ENCODE data around the gene FYN.

GRCh38 chr6:111780393-111780792 is 92.9 kb downstream of the FYN start:
- no peak for TF ChIP-seq CTCF (tag by site-specific recombination; IDR thresholded peaks at IDR 0.05)
- no peak for TF ChIP-seq ZNF24 (tag by site-specific recombination; IDR thresholded peaks at IDR 0.05)
- TF ChIP-seq ZNF792 (tag by site-specific recombination; IDR thresholded peaks at IDR 0.05): no peak
- no peak for TF ChIP-seq ZNF18 (tag by site-specific recombination; IDR thresholded peaks at IDR 0.05)
- no peak for TF ChIP-seq ZNF138 (tag by site-specific recombination; IDR thresholded peaks at IDR 0.05; ENCODE audit: borderline replicate concordance)
- no peak for TF ChIP-seq ZNF239 (tag by site-specific recombination; IDR thresholded peaks at IDR 0.05)
- no peak for TF ChIP-seq ZNF2 (tag by site-specific recombination; IDR thresholded peaks at IDR 0.05)
- TF ChIP-seq ZNF398 (tag by site-specific recombination; IDR thresholded peaks at IDR 0.05): no peak
- TF ChIP-seq ZSCAN5A (tag by site-specific recombination; IDR thresholded peaks at IDR 0.05): no peak

Data from HEK293 (cell line).